Dedifferentiated amniotic fluid mesenchymal stem cell (primary cell): ENCODE measurements around the gene COBL.

Experiments used
- DNase-seq: peaks from one replicate; pipeline ENCODE4 v3.0.0-alpha.2; 2016; ENCODE audit errors: extremely low spot score

COBL gene

GRCh38 chr7:51250512-51250911 lies 66.1 kb downstream of the COBL start:
- no peak for DNase-seq

GRCh38 chr7:51249991-51250390 lies 66.6 kb downstream of the COBL start:
- no peak for DNase-seq

GRCh38 chr7:51249187-51249945 lies 67.2 kb downstream of the COBL start:
- no peak for DNase-seq

GRCh38 chr7:51246258-51247245 lies 70.1 kb downstream of the COBL start:
- DNase-seq = no peak

- no peak for DNase-seq
These were observed 71.7 kb downstream of the COBL start for GRCh38 chr7:51244885-51245284.

GRCh38 chr7:51244053-51244452 lies 72.6 kb downstream of the COBL start:
- no peak for DNase-seq

- no peak for DNase-seq
These were observed 73.0 kb downstream of the COBL start for GRCh38 chr7:51243631-51244030.

- no peak for DNase-seq
These were observed 73.6 kb downstream of the COBL start for GRCh38 chr7:51242881-51243518.

- no peak for DNase-seq
These were observed 74.5 kb downstream of the COBL start for GRCh38 chr7:51242007-51242691.

- no peak for DNase-seq
These were observed 75.7 kb downstream of the COBL start for GRCh38 chr7:51240868-51241267.

GRCh38 chr7:51239691-51240090 lies 76.9 kb downstream of the COBL start:
- no peak for DNase-seq

GRCh38 chr7:51238981-51239495 lies 77.6 kb downstream of the COBL start:
- no peak for DNase-seq

- no peak for DNase-seq
These were observed 79.0 kb downstream of the COBL start for GRCh38 chr7:51237446-51238133.

- no peak for DNase-seq
These were observed 80.0 kb downstream of the COBL start for GRCh38 chr7:51236470-51237132.

GRCh38 chr7:51235593-51236313 lies 80.9 kb downstream of the COBL start:
- no peak for DNase-seq

- no peak for DNase-seq
These were observed 81.8 kb downstream of the COBL start for GRCh38 chr7:51234609-51235308.

- DNase-seq = no peak
These were observed 82.5 kb downstream of the COBL start for GRCh38 chr7:51234139-51234538.

- DNase-seq = no peak
These were observed 83.2 kb downstream of the COBL start for GRCh38 chr7:51233374-51233773.

- no peak for DNase-seq
These were observed 85.9 kb downstream of the COBL start for GRCh38 chr7:51230723-51231122.
